IPS-15b (cell line): ENCODE data around the gene CRYGN.

Source experiments
- H3K27me3 ChIP-seq: one replicate; pipeline ENCODE4 v1.6.1; 2013; ENCODE audit warnings: low read length; ENCODE audit not compliant: control insufficient read depth, insufficient read depth
- H3K36me3 ChIP-seq: one replicate; pipeline ENCODE4 v1.6.1; 2013; ENCODE audit warnings: low read length; ENCODE audit not compliant: control insufficient read depth, insufficient read depth
- H3K4me1 ChIP-seq: one replicate; pipeline ENCODE4 v1.6.1; 2013; ENCODE audit warnings: mild to moderate bottlenecking, low read length; ENCODE audit not compliant: control insufficient read depth, insufficient read depth
- H3K4me3 ChIP-seq: one replicate; pipeline ENCODE4 v1.5.1; 2013; ENCODE audit warnings: low read depth, low read length
- H3K9ac ChIP-seq: one replicate; pipeline ENCODE4 v1.6.1; 2013; ENCODE audit warnings: low read depth, mild to moderate bottlenecking, low read length
- H3K9me3 ChIP-seq: one replicate; pipeline ENCODE4 v1.6.1; 2013; ENCODE audit warnings: mild to moderate bottlenecking, low read length; ENCODE audit not compliant: control insufficient read depth, insufficient read depth

The CRYGN gene

GRCh38 chr7:151472644-151473380 lies 32.9 kb upstream of the CRYGN start:
- Histone ChIP-seq H3K9me3 (no peaks in the 10 kb centered on the region), H3K36me3 (peaks cover 10% of the 10 kb centered on the region), H3K4me3 (no peak overlapping the region), H3K27me3 (no peaks in the 10 kb centered on the region), H3K4me1 (peaks cover 21% of the 10 kb centered on the region), H3K9ac (no peak overlapping the region)

GRCh38 chr7:151470711-151471110 lies 30.8 kb upstream of the CRYGN start:
- peaks cover 15% of the 10 kb centered on the region for H3K36me3 ChIP-seq

GRCh38 chr7:151469281-151469680 lies 29.3 kb upstream of the CRYGN start:
- Histone ChIP-seq H3K9me3 (no peaks in the 10 kb centered on the region), H3K4me3 (no peak overlapping the region), H3K4me1 (peaks cover 21% of the 10 kb centered on the region), H3K9ac (no peak overlapping the region), H3K27me3 (no peaks in the 10 kb centered on the region), H3K36me3 (peaks cover 22% of the 10 kb centered on the region)

More at GRCh38 chr7:151470711-151471110, 30.8 kb upstream of the CRYGN start:
- Histone ChIP-seq H3K4me3 (no peak overlapping the region), H3K4me1 (peaks cover 21% of the 10 kb centered on the region), H3K9ac (no peak overlapping the region), H3K9me3 (no peaks in the 10 kb centered on the region), H3K27me3 (no peaks in the 10 kb centered on the region)

GRCh38 chr7:151468217-151469018 lies 28.5 kb upstream of the CRYGN start:
- Histone ChIP-seq H3K9ac (no peak overlapping the region), H3K36me3 (peaks cover 25% of the 10 kb centered on the region)

GRCh38 chr7:151465169-151465568 lies 25.2 kb upstream of the CRYGN start:
- Histone ChIP-seq H3K27me3 (no peaks in the 10 kb centered on the region), H3K36me3 (peaks cover 25% of the 10 kb centered on the region), H3K4me3 (no peak overlapping the region), H3K9ac (no peak overlapping the region), H3K9me3 (no peaks in the 10 kb centered on the region), H3K4me1 (no peaks in the 10 kb centered on the region)

More at GRCh38 chr7:151468217-151469018, 28.5 kb upstream of the CRYGN start:
- H3K4me1 ChIP-seq: peaks cover 21% of the 10 kb centered on the region
- H3K27me3 ChIP-seq: no peaks in the 10 kb centered on the region
- no peak overlapping the region for H3K4me3 ChIP-seq
- H3K9me3 ChIP-seq: no peaks in the 10 kb centered on the region

GRCh38 chr7:151462306-151462779 lies 22.4 kb upstream of the CRYGN start:
- H3K36me3 ChIP-seq: peaks cover 15% of the 10 kb centered on the region
- H3K9me3 ChIP-seq: no peaks in the 10 kb centered on the region
- H3K4me3 ChIP-seq: no peak overlapping the region

GRCh38 chr7:151461942-151462230 lies 21.9 kb upstream of the CRYGN start:
- H3K27me3 ChIP-seq: no peaks in the 10 kb centered on the region
- no peak overlapping the region for H3K4me3 ChIP-seq
- no peaks in the 10 kb centered on the region for H3K9me3 ChIP-seq
- peaks cover 15% of the 10 kb centered on the region for H3K36me3 ChIP-seq
- H3K4me1 ChIP-seq: peaks cover 8% of the 10 kb centered on the region
- no peak overlapping the region for H3K9ac ChIP-seq

More at GRCh38 chr7:151462306-151462779, 22.4 kb upstream of the CRYGN start:
- Histone ChIP-seq H3K27me3 (no peaks in the 10 kb centered on the region), H3K4me1 (peaks cover 8% of the 10 kb centered on the region), H3K9ac (no peak overlapping the region)

- Histone ChIP-seq H3K9me3 (no peaks in the 10 kb centered on the region), H3K36me3 (peaks cover 14% of the 10 kb centered on the region), H3K4me3 (no peak overlapping the region), H3K4me1 (peaks cover 11% of the 10 kb centered on the region), H3K27me3 (no peaks in the 10 kb centered on the region), H3K9ac (no peak overlapping the region)
Observed at GRCh38 chr7:151461096-151461941, 21.4 kb upstream of the CRYGN start.

- Histone ChIP-seq H3K9ac (no peak overlapping the region), H3K4me3 (no peak overlapping the region), H3K27me3 (no peaks in the 10 kb centered on the region), H3K36me3 (peaks cover 10% of the 10 kb centered on the region), H3K9me3 (no peaks in the 10 kb centered on the region), H3K4me1 (peaks cover 11% of the 10 kb centered on the region)
Observed at GRCh38 chr7:151460474-151460855, 20.5 kb upstream of the CRYGN start.

GRCh38 chr7:151459726-151460473 lies 20.0 kb upstream of the CRYGN start:
- H3K4me3 ChIP-seq: no peak overlapping the region
- H3K27me3 ChIP-seq: no peaks in the 10 kb centered on the region
- H3K4me1 ChIP-seq: peaks cover 11% of the 10 kb centered on the region
- no peak overlapping the region for H3K9ac ChIP-seq
- H3K9me3 ChIP-seq: no peaks in the 10 kb centered on the region
- peaks cover 7% of the 10 kb centered on the region for H3K36me3 ChIP-seq

- H3K27me3 ChIP-seq: no peaks in the 10 kb centered on the region
- no peaks in the 10 kb centered on the region for H3K9me3 ChIP-seq
- peaks cover 11% of the 10 kb centered on the region for H3K4me1 ChIP-seq
- no peaks in the 10 kb centered on the region for H3K36me3 ChIP-seq
- no peak overlapping the region for H3K9ac ChIP-seq
- no peak overlapping the region for H3K4me3 ChIP-seq
Observed at GRCh38 chr7:151457534-151457933, 17.6 kb upstream of the CRYGN start.
